WERI-Rb-1 (cell line): Measurements from ENCODE around the gene NXPH3.

Source experiments
- DNase-seq: peaks from one replicate; pipeline ENCODE4 v3.0.0-alpha.2; 2020
- H3K27ac ChIP-seq: fragments of 250-450 bp; sonication (Bioruptor Pico); 2 replicates; pipeline ENCODE4 v1.5.1; 2020; ENCODE audit warnings: mild to moderate bottlenecking, moderate library complexity
- H3K27me3 ChIP-seq: fragments of 250-450 bp; sonication (Bioruptor Pico); 2 replicates; pipeline ENCODE4 v1.5.1; 2021; ENCODE audit warnings: mild to moderate bottlenecking, low read depth, moderate library complexity; ENCODE audit not compliant: insufficient read depth, severe bottlenecking
- H3K36me3 ChIP-seq: fragments of 250-450 bp; sonication (Bioruptor Pico); 2 replicates; pipeline ENCODE4 v1.5.1; 2020; ENCODE audit warnings: mild to moderate bottlenecking, moderate library complexity
- H3K4me3 ChIP-seq: 2 replicates; pipeline ENCODE4 v1.5.1; 2011; ENCODE audit warnings: low read depth, mild to moderate bottlenecking, control low read depth, low read length
- H3K9me3 ChIP-seq: fragments of 250-450 bp; sonication (Bioruptor Pico); 2 replicates; pipeline ENCODE4 v1.5.1; 2021; ENCODE audit warnings: mild to moderate bottlenecking, moderate library complexity; ENCODE audit not compliant: severe bottlenecking
- TF ChIP-seq, protein P1 (sequence below): IDR thresholded peaks from 2 replicates; pipeline ENCODE4 v1.5.1; 2011; ENCODE audit warnings: low read depth, mild to moderate bottlenecking, control low read depth, inconsistent platforms, low read length

The NXPH3 gene

DNA sequence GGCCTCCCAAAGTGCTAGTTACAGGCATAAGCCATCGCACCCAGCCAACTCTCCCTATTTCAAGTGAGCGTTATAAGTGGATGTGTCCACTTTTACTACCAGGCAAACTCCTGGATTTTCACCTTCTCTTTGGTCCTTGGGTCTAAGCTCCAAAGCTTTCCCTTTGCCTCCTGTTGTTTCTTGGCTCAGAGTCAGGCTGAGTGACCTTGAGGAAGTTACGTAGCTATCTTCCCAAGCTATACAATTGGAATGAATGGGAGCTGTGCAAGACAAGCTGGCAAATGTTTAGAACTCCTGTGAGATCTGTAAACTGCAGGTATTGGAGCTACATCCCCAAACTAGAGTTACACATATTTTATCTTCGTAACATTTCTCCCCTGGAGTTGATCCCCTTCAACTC is 20.3 kb downstream of the NXPH3 start:
- Histone ChIP-seq H3K36me3 (peaks cover 48% of the 10 kb centered on the region), H3K4me3 (no peak overlapping the region), H3K27ac (no peak overlapping the region), H3K9me3 (no peaks in the 10 kb centered on the region), H3K27me3 (no peaks in the 10 kb centered on the region)
- TF ChIP-seq, protein P1, sequence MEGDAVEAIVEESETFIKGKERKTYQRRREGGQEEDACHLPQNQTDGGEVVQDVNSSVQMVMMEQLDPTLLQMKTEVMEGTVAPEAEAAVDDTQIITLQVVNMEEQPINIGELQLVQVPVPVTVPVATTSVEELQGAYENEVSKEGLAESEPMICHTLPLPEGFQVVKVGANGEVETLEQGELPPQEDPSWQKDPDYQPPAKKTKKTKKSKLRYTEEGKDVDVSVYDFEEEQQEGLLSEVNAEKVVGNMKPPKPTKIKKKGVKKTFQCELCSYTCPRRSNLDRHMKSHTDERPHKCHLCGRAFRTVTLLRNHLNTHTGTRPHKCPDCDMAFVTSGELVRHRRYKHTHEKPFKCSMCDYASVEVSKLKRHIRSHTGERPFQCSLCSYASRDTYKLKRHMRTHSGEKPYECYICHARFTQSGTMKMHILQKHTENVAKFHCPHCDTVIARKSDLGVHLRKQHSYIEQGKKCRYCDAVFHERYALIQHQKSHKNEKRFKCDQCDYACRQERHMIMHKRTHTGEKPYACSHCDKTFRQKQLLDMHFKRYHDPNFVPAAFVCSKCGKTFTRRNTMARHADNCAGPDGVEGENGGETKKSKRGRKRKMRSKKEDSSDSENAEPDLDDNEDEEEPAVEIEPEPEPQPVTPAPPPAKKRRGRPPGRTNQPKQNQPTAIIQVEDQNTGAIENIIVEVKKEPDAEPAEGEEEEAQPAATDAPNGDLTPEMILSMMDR, result no peak
- DNase-seq, result no peak

DNA sequence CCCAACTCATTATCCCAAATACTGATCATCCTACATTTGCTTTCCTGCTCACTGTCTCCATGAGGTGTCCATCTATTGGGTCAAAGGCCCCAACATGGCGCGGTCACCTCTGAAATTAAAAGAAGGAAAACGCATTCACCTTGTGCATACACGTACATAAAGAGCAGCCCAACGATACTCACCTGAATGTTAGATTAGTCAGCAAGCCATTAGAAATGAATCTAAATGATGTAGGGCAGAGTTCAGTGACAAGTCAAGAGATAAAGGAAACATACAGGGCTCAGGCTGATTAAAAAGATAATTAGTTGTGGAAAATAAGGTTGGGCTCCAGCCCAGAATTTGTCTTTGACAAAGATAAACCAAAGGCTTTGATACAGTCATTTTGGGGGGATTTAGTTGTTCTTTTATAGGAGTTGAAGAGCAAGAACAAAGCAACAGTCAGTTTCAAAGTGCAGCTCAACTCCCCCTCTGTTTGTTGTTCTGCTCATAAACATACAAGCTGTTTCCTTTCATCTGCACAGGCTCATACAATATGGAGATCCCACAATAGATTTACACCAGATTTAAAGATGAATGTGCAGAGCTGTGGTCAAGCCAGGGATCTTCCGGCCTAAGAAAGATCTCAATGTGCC is 21.1 kb downstream of the NXPH3 start:
- no peak for DNase-seq
- H3K27me3 ChIP-seq, result no peaks in the 10 kb centered on the region
- peaks cover 55% of the 10 kb centered on the region for H3K36me3 ChIP-seq
- H3K27ac ChIP-seq, result no peak overlapping the region
- TF ChIP-seq, protein P1, result no peak
- no peaks in the 10 kb centered on the region for H3K9me3 ChIP-seq
- no peak overlapping the region for H3K4me3 ChIP-seq

DNA sequence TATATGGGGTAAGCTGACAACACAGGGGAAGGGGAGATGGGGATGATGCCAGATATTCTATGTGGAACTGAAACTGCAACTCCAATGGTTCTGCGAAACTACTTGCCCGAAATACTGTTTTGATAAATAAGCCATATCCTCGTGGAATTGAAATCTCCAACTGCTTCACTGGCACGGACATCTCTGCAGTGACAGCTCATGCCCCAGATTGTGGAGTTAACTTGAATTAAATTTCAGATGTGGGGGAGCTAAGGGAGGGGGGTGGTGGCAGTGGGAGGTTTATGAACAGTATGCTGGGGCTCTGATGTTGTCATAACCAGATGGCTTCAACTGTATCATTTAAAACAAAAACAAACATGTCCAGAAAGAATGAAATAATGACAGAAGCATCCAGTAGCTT is 21.8 kb downstream of the NXPH3 start:
- TF ChIP-seq, protein P1, result no peak
- H3K36me3 ChIP-seq, result peaks cover 59% of the 10 kb centered on the region
- H3K4me3 ChIP-seq, result no peak overlapping the region
- no peaks in the 10 kb centered on the region for H3K27me3 ChIP-seq
- DNase-seq, result no peak
- no peak overlapping the region for H3K27ac ChIP-seq
- H3K9me3 ChIP-seq, result no peaks in the 10 kb centered on the region

DNA sequence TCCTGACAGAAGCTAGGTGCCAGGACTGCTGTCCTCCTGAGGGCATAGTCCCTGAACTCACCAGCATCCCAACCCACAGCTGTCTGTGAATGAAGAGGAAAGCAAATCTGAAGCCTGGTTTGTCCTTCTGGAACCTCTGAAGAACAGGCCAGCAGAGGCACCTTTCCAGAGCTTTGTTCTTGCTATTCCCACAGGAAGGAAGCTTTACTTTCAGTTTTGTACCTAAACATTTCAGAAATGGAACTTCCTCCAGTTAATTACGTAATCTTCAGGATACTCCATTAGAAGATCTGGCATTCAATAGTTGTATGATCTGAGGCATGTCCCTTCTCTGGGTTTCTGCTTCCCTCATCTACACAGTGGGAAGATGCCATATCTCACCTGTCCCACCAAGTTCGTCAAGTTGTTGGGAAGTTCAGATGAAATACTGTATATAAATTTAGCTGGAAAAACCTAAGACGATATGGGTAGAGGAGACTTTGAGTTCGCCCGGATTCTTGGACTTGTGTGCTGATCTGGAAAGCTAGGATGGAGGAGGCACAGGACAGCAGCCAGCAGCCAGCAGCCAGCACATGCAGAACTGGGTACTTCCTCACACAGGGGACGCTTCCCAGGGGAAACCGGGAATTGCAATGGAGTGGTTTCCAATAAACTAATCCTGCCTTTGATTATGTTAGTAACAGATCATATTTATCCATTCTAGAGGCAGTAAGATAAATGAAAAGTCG is 22.4 kb downstream of the NXPH3 start:
- peak overlapping the region; percentile 44; the same call in 1 of the 2 replicates for H3K27ac ChIP-seq
- H3K36me3 ChIP-seq, result peaks cover 65% of the 10 kb centered on the region

DNA sequence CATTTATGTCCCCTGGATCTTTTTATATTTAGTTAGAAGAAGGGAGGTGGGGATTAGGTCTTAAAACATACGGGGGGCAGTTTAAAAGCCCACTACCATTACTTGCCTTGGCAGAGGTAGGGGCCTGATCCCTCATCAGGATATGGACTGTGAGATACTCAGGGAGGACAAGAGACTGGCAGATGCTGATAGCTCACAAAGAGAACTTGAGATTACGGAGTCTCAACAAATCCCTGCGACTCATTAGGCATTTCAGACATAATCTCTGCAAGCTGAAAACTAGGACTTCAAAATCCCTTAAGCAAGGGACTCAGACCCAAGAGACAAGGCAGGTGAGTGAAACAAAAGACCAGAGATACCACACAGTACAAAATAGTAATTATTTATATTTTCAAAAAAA is 23.2 kb downstream of the NXPH3 start:
- TF ChIP-seq, protein P1, result no peak
- Histone ChIP-seq H3K27ac (peak overlapping the region; percentile 44), H3K4me3 (no peak overlapping the region), H3K27me3 (no peaks in the 10 kb centered on the region), H3K36me3 (peaks cover 73% of the 10 kb centered on the region), H3K9me3 (no peaks in the 10 kb centered on the region)
- DNase-seq, result peak; percentile 61

More for the DNA sequence above, 22.4 kb downstream of the NXPH3 start:
- no peak overlapping the region for H3K4me3 ChIP-seq
- no peaks in the 10 kb centered on the region for H3K9me3 ChIP-seq
- no peak for DNase-seq
- no peaks in the 10 kb centered on the region for H3K27me3 ChIP-seq
- TF ChIP-seq, protein P1, result no peak
